Lower lobe of right lung (tissue), 2 donors: ENCODE measurements around the gene RRP7A. TPM values are rescaled to one million over a fixed set of nuclear protein-coding genes. Genes with fewer than 3 reads are reported as not detected.
"Not testable (repeated sequence)": the region's sequence is repeated elsewhere in the genome, so short reads cannot be mapped to it uniquely, and the experiment has no call there.

Experiments
- ATAC-seq, 2 donors: fragments of 200-7000 bp; cut with Tn5 transposase; one replicate each; pipeline ENCODE4 v1.9.1; 2020 to 2022; ENCODE audit warnings: mild to moderate bottlenecking in 2 of 2, moderate library complexity in 2 of 2
- DNase-seq: peaks from one replicate; pipeline ENCODE4 v3.0.0-alpha.2; 2020
- H3K27ac ChIP-seq: fragments of 200-600 bp; one replicate; pipeline ENCODE4 v1.8.0; 2022
- H3K27me3 ChIP-seq: fragments of 200-600 bp; one replicate; pipeline ENCODE4 v1.8.0; 2022; ENCODE audit warnings: low read depth
- H3K36me3 ChIP-seq: fragments of 200-600 bp; one replicate; pipeline ENCODE4 v1.8.0; 2022; ENCODE audit warnings: mild to moderate bottlenecking
- H3K4me1 ChIP-seq: fragments of 200-600 bp; one replicate; pipeline ENCODE4 v1.8.0; 2022
- H3K4me3 ChIP-seq: fragments of 200-600 bp; one replicate; pipeline ENCODE4 v1.8.0; 2022; ENCODE audit warnings: mild to moderate bottlenecking
- H3K9me3 ChIP-seq: fragments of 200-600 bp; one replicate; pipeline ENCODE4 v1.8.0; 2022
- intact Hi-C: fragments of 100-400 bp; cut with DNase I; formaldehyde crosslinking; loops from one replicate; pipeline ENCODE4 v1.11.0; 2022
- total RNA-seq: library from RNA; stranded (reverse); fragmentation: NEBNext Ultra II Directional; extraction: Animal tissue kit (Norgen Biotek cat#: 25700); gene quantifications from one replicate; pipeline ENCODE4 v1.2.1, GENCODE V29; 2021
- TF ChIP-seq, protein P1 (sequence below): fragments of 200-600 bp; IDR thresholded peaks from one replicate; pipeline ENCODE4 v1.8.0; 2022; ENCODE audit warnings: antibody characterized with exemption, mild to moderate bottlenecking
- donor health status: DM: no; HTN: yes; CAD: no; lungs with severe emphysema.

RRP7A gene
- total RNA-seq, 1 donor from 2014 or later: 34.4 TPM

DNA sequence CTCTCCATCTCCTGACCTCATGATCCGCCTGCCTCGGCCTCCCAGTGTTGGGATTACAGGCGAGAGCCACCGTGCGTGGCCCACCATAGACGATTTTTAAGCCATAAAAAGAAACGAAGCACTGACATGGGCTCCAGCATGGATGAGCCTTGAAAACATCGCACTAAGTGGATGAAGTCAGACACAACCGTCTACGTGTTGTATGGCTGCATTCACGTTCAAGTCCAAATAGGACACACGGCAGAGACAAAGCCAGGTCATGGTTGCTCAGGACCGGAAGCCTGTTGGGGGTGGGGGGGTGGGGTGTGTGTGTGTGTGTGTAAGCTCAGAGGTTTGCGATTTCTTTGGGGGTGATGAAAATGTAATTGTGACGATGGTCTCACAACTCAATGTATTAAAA is 10.0 kb downstream of the RRP7A start:
- Histone ChIP-seq H3K27ac (no peak overlapping the region), H3K4me1 (no peaks in the 10 kb centered on the region), H3K27me3 (no peaks in the 10 kb centered on the region), H3K36me3 (peaks cover 14% of the 10 kb centered on the region), H3K9me3 (no peaks in the 10 kb centered on the region), H3K4me3 (no peak overlapping the region)
- intact Hi-C loops: no loop called here
- TF ChIP-seq, protein P1, sequence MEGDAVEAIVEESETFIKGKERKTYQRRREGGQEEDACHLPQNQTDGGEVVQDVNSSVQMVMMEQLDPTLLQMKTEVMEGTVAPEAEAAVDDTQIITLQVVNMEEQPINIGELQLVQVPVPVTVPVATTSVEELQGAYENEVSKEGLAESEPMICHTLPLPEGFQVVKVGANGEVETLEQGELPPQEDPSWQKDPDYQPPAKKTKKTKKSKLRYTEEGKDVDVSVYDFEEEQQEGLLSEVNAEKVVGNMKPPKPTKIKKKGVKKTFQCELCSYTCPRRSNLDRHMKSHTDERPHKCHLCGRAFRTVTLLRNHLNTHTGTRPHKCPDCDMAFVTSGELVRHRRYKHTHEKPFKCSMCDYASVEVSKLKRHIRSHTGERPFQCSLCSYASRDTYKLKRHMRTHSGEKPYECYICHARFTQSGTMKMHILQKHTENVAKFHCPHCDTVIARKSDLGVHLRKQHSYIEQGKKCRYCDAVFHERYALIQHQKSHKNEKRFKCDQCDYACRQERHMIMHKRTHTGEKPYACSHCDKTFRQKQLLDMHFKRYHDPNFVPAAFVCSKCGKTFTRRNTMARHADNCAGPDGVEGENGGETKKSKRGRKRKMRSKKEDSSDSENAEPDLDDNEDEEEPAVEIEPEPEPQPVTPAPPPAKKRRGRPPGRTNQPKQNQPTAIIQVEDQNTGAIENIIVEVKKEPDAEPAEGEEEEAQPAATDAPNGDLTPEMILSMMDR: no peak
- ATAC-seq (no peak), DNase-seq (no peak)

- H3K27me3 ChIP-seq, DNase-seq, H3K4me1 ChIP-seq, intact Hi-C loops, H3K9me3 ChIP-seq, H3K27ac ChIP-seq, ATAC-seq, H3K4me3 ChIP-seq: not testable (repeated sequence)
- H3K36me3 ChIP-seq: peaks cover 14% of the 10 kb centered on the region
Observed at GRCh38 chr22:42508975-42509364, 10.6 kb downstream of the RRP7A start.

DNA sequence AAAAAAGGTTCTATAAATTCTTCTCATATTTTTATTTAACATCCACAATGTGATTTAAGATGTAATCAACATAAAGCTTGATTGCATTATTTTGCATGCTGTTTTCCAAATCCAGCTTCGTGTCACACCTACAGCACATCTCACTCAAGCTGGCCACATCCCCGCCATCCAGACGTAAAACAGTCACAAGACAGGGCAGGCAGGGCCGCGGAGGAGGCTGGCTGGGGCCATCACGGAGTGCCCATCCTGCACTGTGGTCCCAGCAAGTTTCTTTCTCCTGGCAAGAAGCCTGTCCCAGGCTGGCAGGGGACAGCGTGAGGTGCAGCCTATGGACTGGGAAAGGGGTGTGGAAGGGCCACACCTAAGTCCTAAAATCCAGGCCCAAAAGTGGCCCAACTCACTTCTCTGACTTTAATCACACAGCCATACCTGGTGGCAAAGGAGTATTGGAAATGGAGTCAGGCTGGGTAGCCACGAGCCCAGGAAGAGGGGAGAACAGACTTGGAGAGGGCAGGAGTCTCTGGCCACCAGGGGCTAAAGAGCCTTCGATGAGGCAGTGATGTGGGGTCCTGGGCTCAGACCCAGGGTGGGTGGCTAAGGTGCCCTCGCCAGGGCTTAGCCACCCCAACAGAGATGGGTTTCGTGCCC is 11.1 kb downstream of the RRP7A start:
- H3K27ac ChIP-seq, H3K4me1 ChIP-seq, H3K9me3 ChIP-seq, H3K4me3 ChIP-seq, H3K27me3 ChIP-seq, intact Hi-C loops, ATAC-seq, DNase-seq: not testable (repeated sequence)
- H3K36me3 ChIP-seq: peaks cover 14% of the 10 kb centered on the region

GRCh38 chr22:42500836-42501179 is 18.8 kb downstream of the RRP7A start:
- no peaks in the 10 kb centered on the region for H3K36me3 ChIP-seq
- TF ChIP-seq, protein P1: no peak
- no peaks in the 10 kb centered on the region for H3K9me3 ChIP-seq
- no peak for ATAC-seq
- no peak overlapping the region for H3K27ac ChIP-seq
- peak overlapping the region; percentile 51 for H3K4me3 ChIP-seq
- intact Hi-C loops: no loop called here
- no peaks in the 10 kb centered on the region for H3K27me3 ChIP-seq
- no peak for DNase-seq
- H3K4me1 ChIP-seq: peaks cover 25% of the 10 kb centered on the region

- H3K4me3 ChIP-seq: peak overlapping the region; percentile 51
Observed at GRCh38 chr22:42500161-42500835, 19.3 kb downstream of the RRP7A start.

DNA sequence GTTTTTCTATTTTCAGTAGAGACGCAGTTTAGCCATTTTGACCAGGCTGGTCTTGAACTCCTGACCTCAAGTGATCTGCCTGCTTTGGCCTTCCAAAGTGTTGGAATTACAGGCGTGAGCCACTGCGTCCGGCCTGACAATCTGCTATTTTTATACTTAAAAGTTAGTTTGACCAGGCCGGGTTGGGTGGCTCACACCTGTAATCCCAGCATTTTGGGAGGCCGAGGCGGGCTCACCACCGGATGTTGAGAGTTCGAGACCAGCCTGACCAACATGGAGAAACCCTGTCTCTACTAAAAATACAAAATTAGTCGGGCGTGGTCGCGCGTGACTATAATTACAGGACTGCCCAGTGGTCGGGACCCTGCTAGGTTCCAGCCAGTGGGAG is 19.8 kb downstream of the RRP7A start:
- H3K27ac ChIP-seq, DNase-seq, H3K27me3 ChIP-seq, intact Hi-C loops, ATAC-seq, H3K9me3 ChIP-seq, H3K36me3 ChIP-seq: not testable (repeated sequence)
- peaks cover 25% of the 10 kb centered on the region for H3K4me1 ChIP-seq
- H3K4me3 ChIP-seq: peak overlapping the region; percentile 51

More at GRCh38 chr22:42500161-42500835, 19.3 kb downstream of the RRP7A start:
- TF ChIP-seq, protein P1: no peak
- intact Hi-C loops: no loop called here
- Histone ChIP-seq H3K36me3 (no peaks in the 10 kb centered on the region), H3K4me1 (peaks cover 25% of the 10 kb centered on the region), H3K27me3 (no peaks in the 10 kb centered on the region), H3K9me3 (no peaks in the 10 kb centered on the region), H3K27ac (no peak overlapping the region)
- ATAC-seq: peak; percentile 93 to 94
- DNase-seq: peak; percentile 89

DNA sequence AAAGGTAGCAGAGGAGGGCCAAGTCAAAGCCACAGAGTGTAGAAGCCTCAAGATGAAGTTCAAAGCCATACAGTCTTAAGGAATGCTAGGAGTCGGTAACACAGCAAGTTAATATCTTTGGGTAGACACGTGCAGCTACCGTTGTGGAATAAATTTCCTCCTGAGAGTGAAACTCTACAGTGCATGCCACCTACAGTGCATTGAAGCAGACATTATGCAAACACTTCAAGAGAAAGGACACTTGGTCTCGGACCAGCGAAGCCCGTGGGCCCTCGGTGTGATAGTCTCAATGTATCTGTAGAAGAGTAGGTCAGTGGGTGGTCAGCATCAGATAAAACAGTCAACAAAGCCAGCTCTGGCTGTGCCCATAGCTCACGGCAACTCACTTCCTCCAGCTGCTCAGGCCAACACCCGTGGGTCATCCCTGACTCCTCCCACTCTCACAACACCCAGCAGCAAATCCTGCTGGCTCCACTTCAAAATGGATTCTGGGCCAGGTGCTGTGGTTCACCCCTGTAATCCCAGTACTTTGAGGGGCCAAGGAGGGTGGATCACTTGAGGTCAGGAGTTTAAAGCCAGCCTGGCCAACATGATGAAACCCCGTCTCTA is 24.0 kb downstream of the RRP7A start:
- peak; percentile 51 for DNase-seq
- peak in 1 of 2 donors; percentile 14 for ATAC-seq

More for the DNA sequence above, 24.0 kb downstream of the RRP7A start:
- H3K4me3 ChIP-seq, intact Hi-C loops, H3K27ac ChIP-seq, H3K27me3 ChIP-seq, H3K36me3 ChIP-seq, H3K9me3 ChIP-seq: not testable (repeated sequence)
- peaks cover 21% of the 10 kb centered on the region for H3K4me1 ChIP-seq
